Neural progenitor cell (in vitro differentiated cells): ENCODE results near the gene PEPD.

ENCODE experiments used
- EZH2 ChIP-seq: fragments of 200-600 bp; sonication (generic); IDR thresholded peaks from 2 replicates; pipeline ENCODE4 v1.6.1; 2017; ENCODE audit warnings: antibody characterized with exemption, mild to moderate bottlenecking, moderate library complexity
- EZH2phosphoT487 ChIP-seq: fragments of 200-600 bp; sonication (generic); IDR thresholded peaks from 2 replicates; pipeline ENCODE4 v1.6.1; 2017; ENCODE audit warnings: antibody characterized with exemption
- TF ChIP-seq, protein P1 (sequence below): fragments of 200-600 bp; sonication (generic); IDR thresholded peaks from 2 replicates; pipeline ENCODE4 v1.5.1; 2017; ENCODE audit warnings: antibody characterized with exemption, mild to moderate bottlenecking

DNA sequence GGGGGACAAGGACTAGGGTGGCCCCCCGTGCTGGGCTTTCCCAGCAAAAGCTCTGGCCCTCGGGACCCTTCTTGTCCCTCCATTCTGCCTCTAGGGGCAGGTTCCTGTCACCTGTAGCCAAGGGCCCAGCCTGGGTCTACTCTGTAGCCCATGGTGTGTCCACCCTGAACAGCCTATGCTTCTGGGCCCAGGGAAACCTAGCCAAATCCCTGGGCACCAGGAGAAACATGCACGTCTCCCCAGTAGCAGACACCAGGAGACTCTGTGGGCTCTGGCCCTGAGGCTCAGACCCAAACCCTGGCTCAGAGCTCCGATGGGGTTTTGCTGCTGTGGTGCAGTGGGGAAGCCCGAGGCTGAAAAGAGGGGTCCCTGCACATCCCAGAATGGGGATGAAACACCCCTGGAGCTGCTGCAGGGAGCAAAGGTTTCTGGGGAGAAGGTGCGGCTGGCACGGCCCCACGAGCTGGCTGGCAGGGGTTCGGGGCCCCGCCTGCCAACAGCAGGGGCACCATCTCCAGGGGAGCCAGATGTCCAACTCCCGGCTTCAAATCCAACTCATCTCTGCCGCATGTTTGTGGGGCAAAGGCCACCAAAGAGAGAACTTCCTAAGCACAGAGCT, 129.9 kb downstream of the PEPD start:
- TF ChIP-seq, protein P1, sequence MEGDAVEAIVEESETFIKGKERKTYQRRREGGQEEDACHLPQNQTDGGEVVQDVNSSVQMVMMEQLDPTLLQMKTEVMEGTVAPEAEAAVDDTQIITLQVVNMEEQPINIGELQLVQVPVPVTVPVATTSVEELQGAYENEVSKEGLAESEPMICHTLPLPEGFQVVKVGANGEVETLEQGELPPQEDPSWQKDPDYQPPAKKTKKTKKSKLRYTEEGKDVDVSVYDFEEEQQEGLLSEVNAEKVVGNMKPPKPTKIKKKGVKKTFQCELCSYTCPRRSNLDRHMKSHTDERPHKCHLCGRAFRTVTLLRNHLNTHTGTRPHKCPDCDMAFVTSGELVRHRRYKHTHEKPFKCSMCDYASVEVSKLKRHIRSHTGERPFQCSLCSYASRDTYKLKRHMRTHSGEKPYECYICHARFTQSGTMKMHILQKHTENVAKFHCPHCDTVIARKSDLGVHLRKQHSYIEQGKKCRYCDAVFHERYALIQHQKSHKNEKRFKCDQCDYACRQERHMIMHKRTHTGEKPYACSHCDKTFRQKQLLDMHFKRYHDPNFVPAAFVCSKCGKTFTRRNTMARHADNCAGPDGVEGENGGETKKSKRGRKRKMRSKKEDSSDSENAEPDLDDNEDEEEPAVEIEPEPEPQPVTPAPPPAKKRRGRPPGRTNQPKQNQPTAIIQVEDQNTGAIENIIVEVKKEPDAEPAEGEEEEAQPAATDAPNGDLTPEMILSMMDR = peak; percentile 5
- TF ChIP-seq EZH2 (no peak), EZH2phosphoT487 (no peak)
